Epidermal melanocyte (primary cell): ENCODE results near the gene CPLX1.
"Not testable (repeated sequence)": the region's sequence is repeated elsewhere in the genome, so short reads cannot be mapped to it uniquely, and the experiment has no call there.

ENCODE experiments used
- DNase-seq: peaks from one replicate; pipeline ENCODE4 v3.0.0; 2011; ENCODE audit warnings: low spot score; ENCODE audit not compliant: insufficient read length

The CPLX1 gene

DNA sequence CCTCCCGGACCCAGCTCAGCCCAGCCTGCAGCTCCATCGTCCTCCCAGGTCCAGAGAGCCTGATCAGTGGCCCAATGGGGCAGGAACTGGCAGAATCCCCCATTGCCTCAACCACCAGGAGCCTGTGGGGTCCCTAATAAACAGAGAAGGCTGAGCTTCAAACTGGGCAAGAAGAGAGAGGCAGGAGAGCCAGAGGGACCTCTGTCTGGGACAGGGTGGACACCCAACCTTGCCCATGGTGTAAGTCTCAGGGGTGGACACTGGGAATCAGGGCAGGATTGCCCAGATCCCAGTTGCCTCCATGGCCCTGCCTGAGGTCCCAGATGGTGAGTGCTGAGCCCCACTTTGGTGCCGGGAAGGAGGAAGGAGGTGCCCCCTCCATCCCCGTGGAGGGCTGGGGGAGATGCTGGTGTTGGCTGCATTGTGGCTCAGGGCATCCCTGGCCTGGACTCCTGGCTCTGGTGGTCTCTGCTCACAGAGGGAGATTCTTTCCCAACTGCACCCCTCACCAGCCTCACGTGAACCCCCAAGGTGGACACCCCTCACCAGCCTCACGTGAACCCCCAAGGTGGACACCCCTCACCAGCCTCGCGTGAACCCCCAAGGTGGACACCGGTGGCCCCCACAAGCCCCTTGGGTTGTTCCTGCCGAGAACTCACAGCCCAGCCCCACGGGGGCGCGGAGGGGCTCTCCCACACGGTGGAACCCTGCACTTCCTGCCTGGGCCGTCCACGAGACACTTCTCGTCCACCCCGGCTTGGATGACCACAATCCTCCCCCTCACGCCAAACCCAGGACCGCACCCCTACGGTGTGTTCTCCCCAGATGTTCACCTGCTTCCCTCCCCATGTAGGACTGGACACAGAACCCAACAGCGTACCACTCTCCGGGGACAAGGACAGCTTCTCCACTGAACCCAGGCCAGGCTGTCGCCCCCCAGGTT, 5.4 kb downstream of the CPLX1 start:
- DNase-seq: peak; percentile 4

- DNase-seq: peak; percentile 0
Measured at GRCh38 chr4:819401-820229, 6.3 kb downstream of the CPLX1 start.

DNA sequence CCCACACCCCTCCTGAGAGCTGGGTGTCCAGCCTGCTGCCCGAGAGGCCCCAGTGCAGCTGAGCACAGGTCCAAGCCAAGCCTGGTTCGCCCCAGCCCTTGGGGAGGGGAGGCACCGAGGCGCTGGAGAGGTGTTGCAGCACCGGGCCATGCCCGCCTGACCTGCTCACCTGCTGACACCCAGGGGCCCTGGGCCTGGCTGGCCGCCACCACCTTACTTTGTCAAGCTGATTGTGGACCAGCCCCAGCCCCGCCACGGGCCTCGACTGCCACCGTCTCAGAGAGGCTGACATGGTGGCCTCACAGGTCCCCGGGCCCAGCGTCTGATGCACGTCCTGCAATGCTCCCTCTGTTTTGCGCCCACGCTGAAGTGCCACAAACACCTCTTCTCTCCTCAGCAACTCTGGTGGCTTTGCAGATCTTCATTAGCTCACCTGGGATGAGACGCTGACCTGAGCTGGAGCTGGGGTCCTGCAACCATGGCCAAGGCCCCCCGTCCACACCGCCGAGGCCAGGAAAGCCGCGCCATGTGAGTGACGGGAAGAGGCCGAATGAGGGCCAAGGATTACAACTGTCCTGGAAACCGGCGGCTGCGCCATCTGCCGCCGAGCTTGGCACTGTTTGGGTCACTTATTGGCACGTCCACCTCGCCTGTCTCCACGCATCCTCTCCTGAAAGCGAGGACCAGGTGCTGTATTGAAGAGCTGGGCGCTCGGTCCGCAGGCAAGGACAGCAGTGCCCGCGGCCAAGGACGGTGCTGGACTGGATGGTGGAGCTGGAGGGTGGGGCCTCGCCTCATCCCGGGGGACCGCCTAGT, 7.6 kb downstream of the CPLX1 start:
- DNase-seq: peak; percentile 7

DNA sequence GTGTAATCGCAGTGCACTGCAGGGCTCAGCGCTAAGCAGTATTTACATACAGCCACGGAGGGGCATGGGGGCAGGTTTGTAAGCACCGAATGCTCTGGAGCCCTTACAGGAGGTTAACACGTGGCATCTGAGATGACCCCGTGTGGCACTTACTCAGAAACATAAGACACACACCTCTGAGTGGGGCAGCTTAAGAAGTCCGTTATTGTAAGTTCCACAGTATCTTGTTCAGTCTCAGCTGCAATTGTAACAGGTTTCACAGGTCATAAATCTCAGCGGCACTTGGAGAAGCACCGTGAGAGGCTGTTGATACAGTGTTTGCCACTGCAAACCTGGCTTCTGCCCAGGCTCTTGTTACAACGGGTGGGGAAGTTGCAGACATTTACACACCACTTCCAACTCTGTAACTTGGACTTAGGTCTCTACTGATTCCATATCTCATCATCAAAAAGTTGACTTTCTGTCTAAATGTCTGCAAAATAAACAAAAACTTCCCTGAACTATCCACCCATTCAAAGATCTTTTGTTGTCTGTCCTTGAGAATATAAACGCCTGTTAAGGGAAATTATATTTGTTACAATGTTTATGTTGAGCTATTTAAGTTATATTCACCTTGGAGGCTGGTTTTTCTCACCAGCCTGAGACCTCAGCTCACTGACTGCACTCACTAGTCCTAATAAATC, 10.3 kb downstream of the CPLX1 start:
- no peak for DNase-seq

GRCh38 chr4:814312-814850, 11.5 kb downstream of the CPLX1 start:
- DNase-seq: no peak

GRCh38 chr4:813900-814299, 12.0 kb downstream of the CPLX1 start:
- DNase-seq: no peak

DNA sequence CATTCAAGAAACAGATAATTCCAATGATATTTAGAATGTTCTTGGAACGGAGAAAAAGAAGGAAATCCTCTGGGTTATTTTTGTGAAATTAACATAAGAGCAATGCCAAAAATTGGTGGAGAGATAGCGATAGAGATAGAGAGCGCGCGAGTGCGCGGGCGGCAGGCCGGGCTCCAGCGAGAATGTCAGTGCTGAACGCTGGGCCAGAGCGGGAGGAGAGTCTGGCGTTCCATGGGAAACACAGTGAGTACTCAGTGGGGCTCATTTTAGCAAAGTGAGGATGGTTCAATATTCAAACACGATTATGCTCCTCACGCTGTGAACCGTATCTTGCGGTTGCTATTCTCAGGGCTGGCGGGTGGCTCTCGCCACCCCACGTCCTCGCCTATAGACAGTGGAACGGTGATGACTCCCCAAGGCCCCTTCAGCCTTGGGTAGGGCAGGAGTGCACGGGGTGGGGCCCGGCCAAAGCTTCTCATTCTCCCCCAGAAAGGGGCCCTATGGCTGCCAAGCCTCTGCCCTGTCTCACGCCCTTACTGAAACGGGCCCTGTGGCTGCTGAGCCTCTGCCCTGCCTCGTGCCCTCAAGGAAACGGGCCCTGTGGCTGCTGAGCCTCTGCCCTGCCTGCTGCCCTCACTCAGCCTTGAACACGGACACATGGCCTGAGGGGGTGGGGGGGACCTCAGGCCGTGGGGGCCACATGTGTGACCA, 16.9 kb downstream of the CPLX1 start:
- DNase-seq: no peak

- no peak for DNase-seq
Measured at GRCh38 chr4:807792-808191, 18.1 kb downstream of the CPLX1 start.

- not testable (repeated sequence) for DNase-seq
Measured at GRCh38 chr4:806979-807378, 18.9 kb downstream of the CPLX1 start.

DNA sequence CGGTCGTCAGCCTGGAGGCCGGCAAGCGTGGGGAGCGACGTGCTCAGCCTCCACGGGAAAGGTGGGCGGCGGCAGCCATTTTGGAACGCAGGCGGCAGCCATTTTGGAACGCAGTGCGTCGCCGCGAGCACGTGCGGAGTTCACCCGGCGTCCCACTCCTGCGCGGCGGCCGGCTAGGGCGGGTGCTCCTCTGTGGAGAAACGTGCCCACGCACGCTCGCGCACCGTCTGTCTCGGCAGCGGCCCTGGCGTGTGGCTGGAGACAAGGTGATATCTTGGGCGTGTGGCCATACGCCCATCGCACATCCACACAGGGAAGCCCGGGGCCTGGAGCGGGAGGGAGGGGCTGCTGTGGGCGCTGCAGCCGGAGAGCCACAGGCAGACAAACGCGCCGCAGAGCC, 21.1 kb downstream of the CPLX1 start:
- DNase-seq: no peak

DNA sequence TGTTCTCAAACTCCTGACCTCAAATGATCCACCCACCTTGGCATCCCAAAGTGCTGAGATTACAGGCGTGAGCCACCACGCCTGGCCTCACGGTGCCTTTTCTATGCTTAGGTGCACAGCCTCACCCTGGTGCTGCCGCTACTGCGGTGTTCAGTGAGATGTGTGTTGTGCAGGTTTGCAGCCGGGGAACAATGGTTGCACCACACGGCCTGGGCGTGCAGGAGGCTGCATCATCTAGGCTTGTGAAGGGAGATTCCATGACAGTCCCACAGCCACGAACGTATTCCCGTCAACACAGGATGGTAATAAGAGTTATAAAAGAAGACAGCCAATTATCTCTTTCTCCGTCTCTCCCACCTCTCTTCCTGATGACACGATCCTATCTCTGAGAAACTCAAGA, 22.0 kb downstream of the CPLX1 start:
- no peak for DNase-seq

- no peak for DNase-seq
Measured at GRCh38 chr4:801436-802124, 24.3 kb downstream of the CPLX1 start.

- DNase-seq: no peak
Measured at GRCh38 chr4:797066-797465, 28.9 kb downstream of the CPLX1 start.

DNA sequence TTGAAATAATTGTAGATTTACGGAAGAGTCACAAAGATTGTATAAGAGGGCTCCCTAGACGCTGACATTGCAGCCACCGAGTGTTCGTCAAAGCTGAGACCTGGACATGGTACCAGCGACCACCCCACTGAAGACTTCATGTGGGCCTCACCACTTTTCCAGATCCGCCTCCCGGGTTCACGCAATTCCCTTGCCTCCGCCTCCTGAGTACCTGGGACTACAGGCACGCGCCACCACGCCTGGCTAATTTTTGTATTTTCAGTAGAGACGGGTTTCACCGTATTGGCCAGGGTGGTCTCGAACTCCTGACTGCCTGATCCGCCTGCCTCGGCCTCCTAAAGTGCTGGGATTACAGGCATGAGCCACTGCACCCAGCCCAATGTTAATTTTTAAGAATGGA, 29.7 kb downstream of the CPLX1 start:
- DNase-seq: no peak

GRCh38 chr4:795726-796119, 30.2 kb downstream of the CPLX1 start:
- DNase-seq: no peak

DNA sequence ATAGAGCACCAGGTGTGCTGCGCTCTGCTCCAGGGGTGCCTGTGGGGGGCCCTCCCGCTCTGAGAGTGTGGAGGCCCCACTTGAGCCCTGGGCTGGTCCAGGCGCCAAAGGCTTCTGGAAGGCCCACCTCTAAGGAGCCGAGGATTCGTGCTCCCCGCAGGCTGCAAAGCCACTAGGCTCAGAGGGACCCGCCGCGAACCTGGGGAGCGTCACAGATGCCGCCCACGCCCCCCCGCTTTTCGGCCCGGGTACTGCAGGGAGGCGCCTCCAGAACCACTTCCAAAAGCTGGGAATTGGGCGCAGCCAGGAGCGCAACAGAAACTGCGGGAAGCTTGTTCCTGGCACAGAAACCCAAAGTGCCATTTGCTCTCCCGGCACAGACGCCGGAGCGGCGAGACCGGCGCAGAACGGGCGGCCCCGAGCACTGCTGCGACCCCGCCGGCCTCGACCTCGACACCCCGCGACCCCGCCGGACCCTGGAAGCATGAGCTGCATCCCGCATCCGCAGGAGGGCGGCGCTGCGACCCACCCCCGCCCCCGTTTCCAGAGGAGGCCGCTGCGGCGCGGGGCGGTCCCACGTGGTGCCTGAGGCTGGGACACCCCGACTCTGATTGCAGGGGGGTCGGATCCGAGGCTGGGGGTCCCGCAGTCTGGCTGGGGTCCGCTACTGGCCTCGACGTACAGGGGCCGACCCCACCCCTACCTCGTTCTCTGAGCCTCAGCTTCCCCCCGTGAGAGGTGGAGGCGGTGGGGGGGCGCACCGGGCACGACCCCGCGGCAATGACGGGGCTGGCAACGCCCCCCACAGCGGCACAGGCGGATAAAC, 30.8 kb downstream of the CPLX1 start:
- DNase-seq: no peak

GRCh38 chr4:793941-794621, 31.8 kb downstream of the CPLX1 start:
- DNase-seq: no peak
